HEK293 (cell line): Measurements from ENCODE around the gene RHBG.

Experiments used
- CTCF ChIP-seq: fragments of 450-650 bp; formaldehyde crosslinking; IDR thresholded peaks from 2 replicates; pipeline ENCODE4 v1.5.1; 2016; ENCODE audit warnings: missing biosample characterization, missing genetic modification characterization
- KLF1 ChIP-seq: fragments of 450-650 bp; formaldehyde crosslinking; IDR thresholded peaks from 2 replicates; pipeline ENCODE4 v1.5.1; 2016; ENCODE audit warnings: missing biosample characterization, missing genetic modification characterization
- ZNF140 ChIP-seq: fragments of 450-650 bp; formaldehyde crosslinking; IDR thresholded peaks from 2 replicates; pipeline ENCODE4 v1.5.1; 2016; ENCODE audit warnings: missing biosample characterization, missing genetic modification characterization
- ZNF302 ChIP-seq: fragments of 450-650 bp; formaldehyde crosslinking; IDR thresholded peaks from 2 replicates; pipeline ENCODE4 v1.5.1; 2016; ENCODE audit warnings: missing biosample characterization, missing genetic modification characterization, low read depth
- ZNF843 ChIP-seq: fragments of 450-650 bp; formaldehyde crosslinking; IDR thresholded peaks from 2 replicates; pipeline ENCODE4 v1.5.1; 2016; ENCODE audit warnings: missing biosample characterization, missing genetic modification characterization

GRCh38 chr1:156417401-156418020, 48.5 kb downstream of the RHBG start:
- TF ChIP-seq ZNF302 (tag by site-specific recombination) = no peak
- no peak for TF ChIP-seq CTCF (tag by site-specific recombination)
- TF ChIP-seq ZNF140 (tag by site-specific recombination) = no peak
- no peak for TF ChIP-seq KLF1 (tag by site-specific recombination)
- TF ChIP-seq ZNF843 (tag by site-specific recombination) = no peak
